Islet precursor cell (in vitro differentiated cells): ENCODE measurements around the gene FHL2.

Experiments used
- DNase-seq: peaks from one replicate; pipeline ENCODE4 v3.0.0-alpha.2; 2018

The FHL2 gene

GRCh38 chr2:105396254-105397024, 2.4 kb downstream of the FHL2 start:
- DNase-seq = peak; percentile 96

GRCh38 chr2:105395691-105396090, 3.2 kb downstream of the FHL2 start:
- DNase-seq = no peak

- no peak for DNase-seq
Observed at GRCh38 chr2:105394951-105395611, 3.8 kb downstream of the FHL2 start.

- DNase-seq = no peak
Observed at GRCh38 chr2:105393373-105394055, 5.3 kb downstream of the FHL2 start.

GRCh38 chr2:105391763-105392662, 6.8 kb downstream of the FHL2 start:
- DNase-seq = no peak

- DNase-seq = peak; percentile 66
Observed at GRCh38 chr2:105391058-105391627, 7.7 kb downstream of the FHL2 start.

GRCh38 chr2:105390454-105390853, 8.4 kb downstream of the FHL2 start:
- DNase-seq = no peak

- DNase-seq = no peak
Observed at GRCh38 chr2:105388971-105389381, 9.9 kb downstream of the FHL2 start.

- no peak for DNase-seq
Observed at GRCh38 chr2:105387225-105387624, 11.6 kb downstream of the FHL2 start.

- DNase-seq = no peak
Observed at GRCh38 chr2:105385731-105386540, 12.9 kb downstream of the FHL2 start.

GRCh38 chr2:105384861-105385260, 14.0 kb downstream of the FHL2 start:
- no peak for DNase-seq

GRCh38 chr2:105384216-105384615, 14.6 kb downstream of the FHL2 start:
- no peak for DNase-seq

- no peak for DNase-seq
Observed at GRCh38 chr2:105383432-105384166, 15.3 kb downstream of the FHL2 start.

- DNase-seq = no peak
Observed at GRCh38 chr2:105382177-105382576, 16.7 kb downstream of the FHL2 start.

GRCh38 chr2:105381101-105381668, 17.7 kb downstream of the FHL2 start:
- no peak for DNase-seq

GRCh38 chr2:105380432-105381100, 18.3 kb downstream of the FHL2 start:
- DNase-seq = no peak

GRCh38 chr2:105379741-105380186, 19.1 kb downstream of the FHL2 start:
- DNase-seq = no peak

GRCh38 chr2:105378921-105379383, 19.9 kb downstream of the FHL2 start:
- no peak for DNase-seq

GRCh38 chr2:105378276-105378840, 20.5 kb downstream of the FHL2 start:
- peak; percentile 91 for DNase-seq
